NCI-H774 (cell line): Measurements from ENCODE around the gene PFDN2.
"Not testable (repeated sequence)": the region's sequence is repeated elsewhere in the genome, so short reads cannot be mapped to it uniquely, and the experiment has no call there.

Source experiments
- DNase-seq: peaks from one replicate; lab custom pipeline; 2025; lab: John Stamatoyannopoulos, UW

PFDN2 gene

DNA sequence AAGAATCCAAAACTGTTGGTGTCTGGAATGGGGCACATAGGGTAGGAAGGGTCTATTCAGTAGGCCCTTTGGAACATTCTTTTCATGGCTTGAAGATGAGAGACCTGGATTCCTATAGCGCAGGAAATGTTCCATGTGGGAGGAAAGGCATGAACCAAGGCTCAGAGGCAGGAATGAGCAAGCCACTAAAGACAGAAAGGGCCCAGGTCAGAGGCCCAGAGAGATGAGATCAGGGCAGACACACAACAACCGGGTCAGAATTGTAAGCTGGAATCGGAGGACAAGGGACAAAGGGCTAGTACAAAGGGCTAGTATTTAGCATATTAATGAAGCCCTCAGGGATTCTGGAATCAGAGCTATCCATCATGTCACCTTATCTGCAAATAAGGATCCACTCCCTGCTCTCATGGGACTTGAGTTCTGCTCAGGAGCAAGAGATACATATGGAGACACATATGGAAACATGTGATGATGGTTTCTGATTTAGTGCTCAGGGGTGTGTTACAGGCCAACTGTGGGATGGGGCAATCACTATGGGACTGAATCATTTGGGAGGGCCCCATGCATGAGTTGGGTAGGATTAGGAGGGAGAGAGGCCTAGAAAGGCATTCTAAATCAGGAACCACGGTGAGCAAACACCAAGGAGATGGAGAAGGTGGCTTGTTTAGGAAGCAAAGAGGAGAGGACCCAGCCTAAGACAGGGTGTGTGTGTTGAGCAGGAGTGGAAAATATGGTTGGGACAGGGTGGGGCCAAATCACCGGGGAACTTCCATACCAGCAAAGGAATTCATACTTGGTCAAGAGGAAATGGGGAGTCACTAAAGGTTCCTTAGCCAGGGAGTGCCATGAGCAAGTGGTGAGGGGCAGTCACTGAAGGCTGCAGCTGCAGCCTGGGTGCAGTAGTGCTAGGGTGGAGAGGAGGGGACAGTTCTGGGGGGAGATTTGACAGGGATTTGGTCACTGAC is 37.1 kb downstream of the PFDN2 start:
- no peak for DNase-seq

- no peak for DNase-seq
Observed at GRCh38 chr1:161079436-161080110, 38.3 kb downstream of the PFDN2 start.

DNA sequence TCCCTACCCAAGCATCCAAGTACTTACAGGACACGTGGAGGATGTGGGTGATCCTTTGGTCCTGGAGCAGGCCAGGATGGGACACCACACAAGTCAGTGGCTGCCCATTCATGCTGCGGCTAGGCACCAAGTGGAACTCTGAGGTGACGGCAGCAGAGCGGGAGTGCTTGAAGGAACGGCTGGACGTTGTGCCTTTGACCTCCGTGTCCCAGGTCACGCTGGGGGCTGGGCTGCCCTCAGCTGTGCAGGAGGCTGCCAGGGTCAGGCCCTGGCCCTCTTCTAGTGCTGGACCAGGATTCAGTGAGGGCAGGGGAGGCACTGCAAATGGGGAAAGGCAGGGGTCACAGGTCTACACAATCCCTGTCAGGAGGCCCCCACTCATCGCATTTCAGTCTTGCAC is 40.4 kb downstream of the PFDN2 start:
- DNase-seq, result no peak

DNA sequence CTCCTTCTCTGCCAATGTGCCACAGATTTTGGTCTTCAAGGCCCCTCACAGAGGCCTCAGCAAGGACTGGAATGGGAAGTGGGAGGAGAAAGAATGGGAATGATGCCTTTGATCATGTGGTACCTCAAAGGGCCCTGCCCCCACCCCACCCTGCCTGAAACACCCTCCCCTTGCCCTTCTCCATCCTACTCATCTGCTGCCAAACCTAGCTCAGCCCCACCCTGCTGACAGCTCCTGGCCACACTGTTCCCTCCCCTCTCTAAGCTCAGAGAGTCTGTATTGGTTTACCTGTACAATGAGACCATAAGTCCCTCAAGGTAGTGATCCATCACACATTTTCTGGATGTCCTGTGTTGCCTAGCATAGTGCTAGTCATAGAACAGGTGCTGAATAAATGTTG is 41.4 kb downstream of the PFDN2 start:
- DNase-seq, result no peak

GRCh38 chr1:161074676-161075368 is 43.0 kb downstream of the PFDN2 start:
- no peak for DNase-seq

- DNase-seq, result no peak
Observed at GRCh38 chr1:161073474-161074121, 44.2 kb downstream of the PFDN2 start.

DNA sequence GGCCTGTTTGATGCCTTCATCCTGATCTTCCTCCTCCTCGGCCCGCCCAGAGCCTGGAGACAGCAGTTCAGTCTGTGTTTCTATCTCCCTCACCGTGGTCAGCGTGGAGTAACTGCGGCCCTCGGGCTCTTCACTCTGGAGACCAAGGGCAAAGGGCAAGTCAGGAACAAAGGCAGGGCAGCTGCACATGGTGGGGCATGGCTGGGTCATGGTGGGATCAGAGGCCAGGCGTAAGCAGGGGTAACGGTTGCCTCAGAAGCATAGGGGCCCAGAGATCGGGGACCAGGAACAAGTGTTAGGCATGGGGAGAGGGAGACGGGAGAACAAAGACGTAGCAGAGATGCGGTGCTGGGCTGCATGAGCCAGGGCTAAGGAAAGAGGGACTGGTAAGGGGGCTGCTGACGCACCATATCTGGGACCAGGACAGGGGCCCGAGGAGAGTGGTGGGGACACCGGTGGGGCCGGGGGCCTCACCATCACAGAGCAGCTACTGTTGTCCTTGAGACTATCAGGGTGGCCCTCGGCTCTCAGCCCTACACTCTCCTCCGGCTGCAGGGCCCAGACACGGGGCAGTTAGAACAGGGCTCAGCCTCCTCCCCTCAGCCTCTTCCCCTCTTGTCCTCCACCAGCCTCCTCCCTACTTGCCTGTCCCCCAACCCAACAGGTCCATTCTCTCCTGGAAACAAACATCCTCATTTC is 44.9 kb downstream of the PFDN2 start:
- DNase-seq, result no peak

DNA sequence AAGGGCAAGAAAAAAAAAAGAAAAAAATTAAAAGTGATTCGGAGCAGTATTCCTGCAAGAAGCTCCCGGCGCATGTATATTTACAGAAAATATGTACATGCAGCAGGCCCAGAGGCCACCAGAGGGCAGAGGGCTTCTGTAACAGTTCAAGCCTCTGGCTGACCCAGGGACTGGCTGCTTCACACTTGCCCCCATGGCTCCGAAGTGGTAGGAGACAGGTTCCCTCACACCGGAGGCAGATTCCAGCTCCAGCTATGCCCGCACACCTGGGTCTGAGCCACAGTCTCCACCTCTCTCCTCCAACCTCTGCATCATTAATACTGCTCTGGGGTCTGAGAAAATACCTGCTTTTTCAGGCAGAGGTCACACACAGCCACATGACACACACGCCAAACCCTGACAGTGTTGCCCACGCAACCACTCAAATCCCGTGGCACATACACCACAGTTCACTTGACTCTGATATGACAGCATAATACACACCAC is 45.9 kb downstream of the PFDN2 start:
- DNase-seq, result peak; percentile 7

DNA sequence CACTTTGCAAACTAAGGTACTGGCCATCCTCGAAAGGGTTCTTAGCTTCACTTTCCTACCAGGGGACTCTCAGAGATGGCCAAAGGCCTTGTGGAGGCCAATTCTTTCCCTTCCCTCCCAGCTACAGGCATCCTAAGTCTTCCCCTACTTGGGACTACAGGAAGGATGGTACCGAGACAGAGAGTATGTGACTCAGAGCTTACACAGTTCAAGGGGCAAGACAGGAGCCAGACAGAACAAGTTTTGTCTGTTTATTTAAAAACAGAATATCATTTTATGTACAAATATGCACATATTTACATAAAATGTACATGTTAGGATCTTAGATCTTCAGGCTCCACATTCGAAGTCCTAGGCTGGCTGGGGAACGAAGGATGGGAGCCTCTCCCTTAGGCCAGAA is 47.1 kb downstream of the PFDN2 start:
- no peak for DNase-seq

- DNase-seq, result no peak
Observed at GRCh38 chr1:161069731-161070270, 48.0 kb downstream of the PFDN2 start, which contains the start of gene ARHGAP30. Gene ARHGAP30 (minus strand): TSS chr1:161069891. CDS start chr1:161069624, 267 bp downstream.

DNA sequence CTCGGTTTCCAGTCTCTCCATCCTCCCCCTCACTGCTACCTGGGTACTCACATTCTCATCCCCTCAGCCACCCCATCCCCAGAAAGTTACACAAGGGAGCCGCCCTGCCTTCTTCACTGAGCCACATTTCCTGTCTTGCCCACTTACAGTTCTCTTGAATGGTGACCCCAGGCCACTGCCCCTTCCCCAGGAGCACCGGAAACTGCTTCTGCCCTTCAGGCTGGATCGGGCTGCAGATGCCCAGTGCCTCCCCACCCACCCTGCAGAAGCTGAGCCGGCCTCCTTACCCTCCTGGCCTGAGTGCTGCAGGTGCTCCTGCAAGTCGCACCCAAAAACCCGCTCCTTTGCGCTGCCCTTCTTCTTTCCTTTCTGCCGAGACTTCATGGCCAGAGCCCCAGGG is 48.6 kb downstream of the PFDN2 start:
- DNase-seq, result no peak

DNA sequence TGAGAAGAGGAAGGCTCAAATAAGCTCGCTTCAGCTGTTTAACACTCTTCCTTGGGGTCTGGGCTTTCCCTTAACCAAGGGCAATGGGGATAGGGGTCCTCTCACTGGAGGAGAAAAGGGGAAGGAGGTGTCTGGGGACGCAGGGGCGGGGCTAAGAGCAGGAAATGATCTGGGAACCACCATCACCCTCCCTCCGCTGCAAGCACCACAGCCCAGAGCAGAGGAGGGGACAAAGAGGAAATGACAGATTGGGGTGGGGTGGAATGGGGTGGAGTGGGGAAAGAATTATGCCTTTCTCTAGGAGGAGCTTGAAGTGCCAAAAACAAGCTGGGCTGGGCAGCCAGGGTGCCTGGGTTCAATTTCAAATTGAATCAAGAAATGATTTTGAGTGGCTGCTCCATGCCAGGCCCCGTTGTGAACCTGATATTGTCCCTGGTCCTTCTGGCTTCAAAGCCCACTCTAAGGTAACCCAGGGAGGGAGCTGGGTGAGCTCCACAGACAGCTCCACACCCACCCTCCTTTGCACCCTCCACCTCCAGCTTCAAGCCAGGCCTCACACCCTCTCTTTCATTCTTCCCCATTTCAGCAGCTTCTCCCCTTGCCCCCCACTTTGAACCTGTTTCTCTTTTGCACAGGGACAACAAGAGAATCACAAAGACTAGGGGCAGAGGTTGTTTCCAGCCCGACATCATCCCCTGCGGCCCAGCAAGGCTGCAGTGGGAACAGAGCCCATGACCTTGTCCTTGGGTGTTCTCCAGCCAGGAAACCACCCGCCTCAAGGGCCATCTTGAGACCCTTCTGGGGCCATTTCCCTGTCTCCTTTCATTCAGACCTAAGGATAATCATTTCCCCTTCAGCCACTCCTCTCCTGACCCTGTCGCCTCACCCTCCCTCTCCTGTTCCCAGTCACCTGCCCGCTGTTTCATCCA is 49.3 kb downstream of the PFDN2 start:
- DNase-seq, result no peak

GRCh38 chr1:161066694-161067093 is 51.1 kb downstream of the PFDN2 start:
- no peak for DNase-seq

- not testable (repeated sequence) for DNase-seq
Observed at GRCh38 chr1:161065681-161066080, 52.2 kb downstream of the PFDN2 start.

GRCh38 chr1:161063936-161064335 is 53.9 kb downstream of the PFDN2 start:
- not testable (repeated sequence) for DNase-seq

DNA sequence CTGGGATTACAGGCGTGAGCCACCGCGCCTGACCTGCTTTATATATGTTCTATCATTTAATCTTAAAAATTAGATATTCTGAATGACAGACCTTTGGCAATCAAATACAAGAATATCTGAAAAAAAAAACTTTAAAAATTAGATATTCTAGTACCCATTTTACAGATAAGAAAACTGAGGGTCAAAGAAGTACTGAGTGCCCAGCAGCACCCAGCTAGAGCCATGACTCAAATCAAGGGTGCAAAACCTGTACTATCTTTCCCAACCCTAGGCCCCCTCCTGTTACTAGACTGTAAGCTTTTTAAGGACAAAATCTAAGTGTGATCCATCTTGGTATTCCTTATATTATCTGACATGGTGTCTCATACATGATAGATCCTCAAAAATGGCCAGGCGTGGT is 56.4 kb downstream of the PFDN2 start:
- DNase-seq, result no peak

- no peak for DNase-seq
Observed at GRCh38 chr1:161059293-161059692, 58.5 kb downstream of the PFDN2 start.

DNA sequence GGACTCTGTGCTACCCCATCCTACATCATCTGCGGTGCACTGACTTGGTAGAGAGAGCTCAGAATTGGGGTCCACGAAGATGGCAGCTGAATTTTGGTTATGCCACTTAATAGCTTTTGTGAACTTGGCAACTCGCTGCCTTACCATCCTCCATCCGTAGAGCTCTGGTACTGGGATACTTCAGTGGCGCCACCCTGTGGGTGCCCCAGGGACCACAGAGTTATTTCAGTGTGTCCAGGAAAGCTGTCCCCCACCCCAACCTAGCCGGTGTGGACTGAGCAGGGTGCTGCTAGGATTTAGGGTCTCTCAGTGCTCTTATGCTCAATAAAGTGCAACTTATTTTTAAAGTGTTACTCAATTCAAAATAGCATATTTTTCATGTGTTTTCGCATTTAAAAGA is 63.0 kb downstream of the PFDN2 start:
- DNase-seq, result no peak

- no peak for DNase-seq
Observed at GRCh38 chr1:161054232-161054631, 63.6 kb downstream of the PFDN2 start.

DNA sequence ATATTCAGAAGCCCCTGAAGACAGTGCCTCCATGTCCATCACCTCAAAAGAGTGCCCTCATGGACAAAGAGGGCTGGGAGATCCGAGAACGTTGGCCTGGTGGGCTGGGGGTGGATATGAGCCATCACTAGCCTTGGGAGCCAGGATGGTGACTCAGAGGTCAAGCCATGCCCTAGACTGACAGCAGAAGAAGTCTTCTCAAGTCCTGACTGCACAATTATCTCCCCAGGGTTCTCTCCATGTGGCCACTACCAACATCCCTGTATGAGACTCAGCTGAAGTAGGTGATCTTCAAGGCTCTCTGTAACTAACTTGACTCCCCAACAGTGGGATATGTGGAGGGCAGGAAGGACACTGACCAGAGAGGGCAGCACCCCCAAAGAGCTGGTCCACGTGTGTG is 64.9 kb downstream of the PFDN2 start:
- DNase-seq, result no peak
